Omental fat pad (tissue), 4 donors: ENCODE measurements around the gene EVPL. TPM values are rescaled to one million over a fixed set of nuclear protein-coding genes. Genes with fewer than 3 reads are reported as not detected.

ENCODE experiments used
- ATAC-seq: fragments of 150-250 bp; one replicate; pipeline ENCODE4 v1.9.1; 2016; ENCODE audit warnings: mild to moderate bottlenecking, moderate library complexity; ENCODE audit not compliant: low FRiP score
- DNase-seq: peaks from one replicate; pipeline ENCODE4 v3.0.0-alpha.2; 2019; ENCODE audit warnings: low spot score
- total RNA-seq, 4 donors: library from RNA; depleted of rRNA; stranded (reverse); fragments of >200 nt; gene quantifications; one replicate each; pipeline ENCODE4 v1.1.0, GENCODE V29; 2016
- TF ChIP-seq, protein P1 (sequence below), 3 donors: fragments of 450-650 bp; IDR thresholded peaks; one replicate each; pipeline ENCODE4 v1.5.1; 2016 to 2017; ENCODE audit warnings: antibody characterized with exemption in 3 of 3, mild to moderate bottlenecking in 3 of 3, moderate library complexity in 2 of 3

Gene EVPL
- total RNA-seq, 4 donors from 2014 or later: 0.47 to 3.7 (median 1.4) TPM

DNA sequence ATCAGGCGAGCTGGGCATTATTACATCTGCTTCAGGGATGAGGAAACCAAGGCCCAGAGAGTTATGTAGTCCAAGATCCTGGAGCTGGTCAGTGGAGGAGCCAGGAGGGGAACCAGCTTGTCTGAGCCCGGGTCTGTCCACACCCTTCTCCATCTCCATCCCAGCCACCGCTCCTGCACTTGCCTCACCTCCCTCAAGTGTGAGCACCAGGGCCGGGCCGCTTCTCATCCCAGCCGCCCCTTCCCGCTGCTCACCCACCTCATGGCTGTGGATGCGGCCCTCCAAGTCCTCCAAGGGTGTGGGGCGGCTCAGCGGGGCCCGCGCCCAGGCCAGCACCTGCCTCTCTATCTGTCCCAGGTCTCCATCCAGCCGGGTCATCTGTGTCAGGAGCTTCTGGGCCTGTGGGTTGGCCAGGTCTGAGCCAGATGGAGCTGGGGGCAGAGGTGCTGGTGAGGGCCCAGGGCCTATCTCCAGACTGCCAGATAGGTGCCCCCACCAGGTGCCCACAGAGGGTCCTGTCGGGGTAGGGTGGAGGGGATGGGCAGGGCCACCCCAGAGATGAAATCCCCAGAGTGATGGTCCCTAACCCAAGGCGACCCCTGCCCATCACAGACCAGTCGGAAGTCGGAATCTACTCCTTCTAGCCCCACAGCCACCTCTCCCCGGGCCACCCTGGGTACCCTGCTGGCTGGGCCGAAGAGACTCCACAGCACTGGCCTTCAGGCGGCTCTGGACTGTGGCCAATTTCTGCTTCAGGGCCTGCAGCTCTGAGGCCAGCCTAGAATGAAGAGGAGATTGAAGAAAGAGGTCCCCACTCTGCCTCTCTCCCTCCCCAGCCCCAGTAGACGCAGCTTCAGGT is 9.4 kb downstream of the EVPL start:
- DNase-seq (no peak), ATAC-seq (no peak)
- TF ChIP-seq, protein P1, sequence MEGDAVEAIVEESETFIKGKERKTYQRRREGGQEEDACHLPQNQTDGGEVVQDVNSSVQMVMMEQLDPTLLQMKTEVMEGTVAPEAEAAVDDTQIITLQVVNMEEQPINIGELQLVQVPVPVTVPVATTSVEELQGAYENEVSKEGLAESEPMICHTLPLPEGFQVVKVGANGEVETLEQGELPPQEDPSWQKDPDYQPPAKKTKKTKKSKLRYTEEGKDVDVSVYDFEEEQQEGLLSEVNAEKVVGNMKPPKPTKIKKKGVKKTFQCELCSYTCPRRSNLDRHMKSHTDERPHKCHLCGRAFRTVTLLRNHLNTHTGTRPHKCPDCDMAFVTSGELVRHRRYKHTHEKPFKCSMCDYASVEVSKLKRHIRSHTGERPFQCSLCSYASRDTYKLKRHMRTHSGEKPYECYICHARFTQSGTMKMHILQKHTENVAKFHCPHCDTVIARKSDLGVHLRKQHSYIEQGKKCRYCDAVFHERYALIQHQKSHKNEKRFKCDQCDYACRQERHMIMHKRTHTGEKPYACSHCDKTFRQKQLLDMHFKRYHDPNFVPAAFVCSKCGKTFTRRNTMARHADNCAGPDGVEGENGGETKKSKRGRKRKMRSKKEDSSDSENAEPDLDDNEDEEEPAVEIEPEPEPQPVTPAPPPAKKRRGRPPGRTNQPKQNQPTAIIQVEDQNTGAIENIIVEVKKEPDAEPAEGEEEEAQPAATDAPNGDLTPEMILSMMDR (IDR thresholded peaks at IDR 0.05): no peak

DNA sequence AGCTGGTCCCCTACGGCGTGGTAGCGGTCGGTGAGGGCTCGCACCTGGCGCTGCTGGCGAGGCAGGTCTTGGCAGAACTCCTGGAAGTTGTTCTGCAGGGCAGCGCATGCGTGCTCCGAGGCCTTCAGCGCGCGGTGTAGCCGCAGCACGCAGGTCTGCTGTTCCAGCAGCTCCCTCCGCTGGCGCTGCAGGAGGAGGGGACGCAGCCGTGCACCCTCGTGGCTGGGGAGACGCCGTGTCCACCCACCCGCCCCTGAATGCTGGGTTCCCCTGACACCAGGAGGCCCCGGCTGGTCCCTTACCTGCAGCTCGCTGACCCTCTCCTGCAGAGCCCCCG is 12.2 kb downstream of the EVPL start:
- TF ChIP-seq, protein P1 (IDR thresholded peaks at IDR 0.05): no peak
- no peak for DNase-seq
- no peak for ATAC-seq

DNA sequence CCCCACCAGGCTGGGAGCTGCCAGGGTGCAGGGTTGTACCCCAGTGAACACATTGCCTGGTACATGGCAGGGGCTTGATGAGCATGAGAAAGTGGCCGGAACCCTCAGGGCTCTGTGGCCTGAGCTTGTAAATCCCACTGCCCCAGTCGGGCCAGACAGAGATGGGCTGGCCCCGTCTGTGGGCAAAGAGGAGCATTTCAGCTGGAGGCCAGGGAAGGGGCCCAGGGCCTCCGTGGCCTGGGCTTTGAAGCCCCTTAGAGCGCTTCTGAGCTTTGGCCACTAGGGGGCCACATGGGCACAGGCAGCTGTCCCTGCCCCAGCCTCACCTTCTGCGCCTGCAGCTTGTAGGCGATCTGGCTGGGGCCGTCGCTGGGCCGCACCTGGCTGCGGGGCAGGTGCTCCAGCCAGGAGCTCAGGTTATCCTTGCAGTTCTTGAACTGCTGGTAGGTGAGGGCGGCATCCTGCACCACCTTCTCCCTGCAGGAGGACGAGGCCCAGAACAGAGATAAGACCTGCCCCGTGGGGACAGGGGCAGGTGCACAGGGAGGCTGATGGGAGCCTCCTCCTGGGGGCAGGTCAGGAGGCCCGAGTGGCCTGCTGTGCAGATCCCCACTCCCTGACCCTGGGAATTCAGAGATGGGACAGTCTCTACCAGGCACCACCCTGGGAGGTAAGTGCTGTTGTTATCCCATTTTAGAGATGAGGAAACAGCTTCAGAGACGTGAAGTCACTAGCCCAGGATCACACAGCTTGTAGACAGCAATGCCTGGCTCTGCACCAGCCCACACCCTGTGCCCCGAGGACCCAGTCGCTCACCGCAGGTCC is 12.8 kb downstream of the EVPL start:
- TF ChIP-seq, protein P1 (IDR thresholded peaks at IDR 0.05): no peak
- ATAC-seq (peak; percentile 62), DNase-seq (no peak)

GRCh38 chr17:76013377-76013932 is 13.7 kb downstream of the EVPL start:
- TF ChIP-seq, protein P1 (IDR thresholded peaks at IDR 0.05): no peak
- no peak for DNase-seq
- ATAC-seq: no peak

- DNase-seq: no peak
- TF ChIP-seq, protein P1 (IDR thresholded peaks at IDR 0.05): no peak
- ATAC-seq: no peak
These were observed 15.2 kb downstream of the EVPL start for GRCh38 chr17:76011951-76012350.

DNA sequence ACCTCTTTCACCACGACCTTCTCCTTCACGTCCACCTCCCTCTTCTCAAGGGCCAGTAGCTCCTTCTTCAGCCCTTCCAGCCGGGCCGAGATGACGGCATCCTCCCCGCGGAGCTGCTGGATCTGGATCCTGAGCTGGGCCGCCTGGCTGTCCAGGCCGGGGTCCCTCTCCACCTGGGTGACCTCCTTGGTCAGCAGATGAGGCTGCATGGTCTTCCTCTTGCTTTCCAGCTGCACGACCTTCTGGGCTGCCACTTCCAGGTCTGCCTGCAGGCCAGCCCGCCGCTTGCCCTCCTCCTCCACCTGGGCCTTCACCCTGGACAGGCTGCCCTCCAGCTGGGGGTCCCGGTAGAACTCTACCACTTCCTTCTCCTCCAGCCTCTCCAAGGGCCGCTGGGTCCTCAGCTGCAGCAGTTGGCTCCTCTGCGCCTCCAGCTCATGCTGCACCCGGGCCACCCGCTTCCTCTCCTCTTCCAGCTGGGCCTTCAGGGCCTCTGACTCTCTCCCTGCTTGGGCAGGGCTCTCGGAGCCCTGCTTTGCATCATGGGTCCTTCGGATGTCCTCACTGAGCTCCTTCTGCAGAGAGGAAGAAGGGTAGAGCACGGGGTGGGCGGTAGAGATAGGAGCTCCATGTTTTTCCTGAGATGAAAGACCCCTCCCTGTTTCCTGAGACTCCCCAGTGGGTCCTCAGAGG is 17.0 kb downstream of the EVPL start:
- no peak for DNase-seq

More for the DNA sequence above, 17.0 kb downstream of the EVPL start:
- TF ChIP-seq, protein P1 (IDR thresholded peaks at IDR 0.05): no peak
- ATAC-seq: no peak
